Measurements from ENCODE around the gene NT5DC4.

DNA sequence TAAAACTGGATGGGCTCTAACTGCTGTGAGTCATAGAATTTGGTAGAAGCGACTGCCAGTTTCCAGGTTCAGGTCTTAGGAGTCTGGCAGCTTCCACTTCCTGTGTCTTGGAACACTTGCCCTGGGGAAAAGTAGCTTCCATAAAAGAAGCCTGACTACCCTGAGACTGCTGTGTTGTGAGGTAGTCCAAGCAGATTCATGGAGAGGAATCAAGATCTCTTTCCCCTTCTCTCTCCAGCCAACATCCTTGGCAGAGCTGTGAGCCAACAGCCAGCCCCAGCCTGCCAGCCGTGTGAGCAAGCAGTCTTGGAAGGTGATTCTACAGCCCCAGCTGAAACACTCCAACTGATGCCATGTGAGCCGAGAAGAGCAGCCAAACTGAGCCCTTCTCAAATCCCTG is 41.3 kb upstream of the NT5DC4 start:
- TF ChIP-seq, protein P1, sequence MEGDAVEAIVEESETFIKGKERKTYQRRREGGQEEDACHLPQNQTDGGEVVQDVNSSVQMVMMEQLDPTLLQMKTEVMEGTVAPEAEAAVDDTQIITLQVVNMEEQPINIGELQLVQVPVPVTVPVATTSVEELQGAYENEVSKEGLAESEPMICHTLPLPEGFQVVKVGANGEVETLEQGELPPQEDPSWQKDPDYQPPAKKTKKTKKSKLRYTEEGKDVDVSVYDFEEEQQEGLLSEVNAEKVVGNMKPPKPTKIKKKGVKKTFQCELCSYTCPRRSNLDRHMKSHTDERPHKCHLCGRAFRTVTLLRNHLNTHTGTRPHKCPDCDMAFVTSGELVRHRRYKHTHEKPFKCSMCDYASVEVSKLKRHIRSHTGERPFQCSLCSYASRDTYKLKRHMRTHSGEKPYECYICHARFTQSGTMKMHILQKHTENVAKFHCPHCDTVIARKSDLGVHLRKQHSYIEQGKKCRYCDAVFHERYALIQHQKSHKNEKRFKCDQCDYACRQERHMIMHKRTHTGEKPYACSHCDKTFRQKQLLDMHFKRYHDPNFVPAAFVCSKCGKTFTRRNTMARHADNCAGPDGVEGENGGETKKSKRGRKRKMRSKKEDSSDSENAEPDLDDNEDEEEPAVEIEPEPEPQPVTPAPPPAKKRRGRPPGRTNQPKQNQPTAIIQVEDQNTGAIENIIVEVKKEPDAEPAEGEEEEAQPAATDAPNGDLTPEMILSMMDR (IDR thresholded peaks at IDR 0.05), result no peak
- TF ChIP-seq POLR2AphosphoS5 (IDR thresholded peaks at IDR 0.05; ENCODE audit: low read depth, low read length) (no peak), REST (IDR thresholded peaks at IDR 0.05; ENCODE audit: insufficient read depth in 1 of 2, low read depth in 2 of 2, low read length in 1 of 2) (no peak)

Data from Panc1 (cell line).